GM23338 (cell line): Measurements from ENCODE around the gene GRID2. TPM values are rescaled to one million over a fixed set of nuclear protein-coding genes. Genes with fewer than 3 reads are reported as not detected.

ENCODE experiments used
- ATAC-seq: fragments of 200-7000 bp; cut with Tn5 transposase; 3 replicates; pipeline ENCODE4 v1.9.1; 2020
- DNase-seq: peaks from one replicate; pipeline ENCODE4 v3.0.0-alpha.2; 2015; ENCODE audit warnings: low spot score
- H2AFZ ChIP-seq: fragments of 200-600 bp; sonication (generic); 2 replicates; pipeline ENCODE4 v1.8.0; 2016; ENCODE audit warnings: antibody characterized with exemption, mild to moderate bottlenecking, moderate library complexity
- H3F3A ChIP-seq: fragments of 200-600 bp; sonication (generic); replicated peaks from 2 replicates; pipeline ENCODE4 v1.8.0; 2017; ENCODE audit warnings: antibody characterized with exemption, mixed run types, low read depth
- H3K27ac ChIP-seq: fragments of 200-600 bp; sonication (generic); 2 replicates; pipeline ENCODE4 v1.6.1; 2016; ENCODE audit warnings: low read depth
- H3K27me3 ChIP-seq: fragments of 200-600 bp; sonication (generic); 2 replicates; pipeline ENCODE4 v1.8.0; 2016; ENCODE audit warnings: mild to moderate bottlenecking, mixed run types, moderate library complexity; ENCODE audit not compliant: insufficient read depth
- H3K36me3 ChIP-seq: fragments of 200-600 bp; sonication (generic); 2 replicates; pipeline ENCODE4 v1.8.0; 2016; ENCODE audit warnings: mild to moderate bottlenecking; ENCODE audit not compliant: insufficient read depth
- H3K4me1 ChIP-seq: fragments of 200-600 bp; sonication (generic); 2 replicates; pipeline ENCODE4 v1.8.0; 2016; ENCODE audit warnings: mild to moderate bottlenecking, moderate library complexity; ENCODE audit not compliant: insufficient read depth
- H3K4me2 ChIP-seq: fragments of 200-600 bp; sonication (generic); 2 replicates; pipeline ENCODE4 v1.7.1; 2017; ENCODE audit warnings: mixed run types
- H3K4me3 ChIP-seq: fragments of 200-600 bp; sonication (generic); 2 replicates; pipeline ENCODE4 v1.6.1; 2016; ENCODE audit warnings: mixed run types
- H3K79me2 ChIP-seq: fragments of 200-600 bp; sonication (generic); replicated peaks from 2 replicates; pipeline ENCODE4 v1.8.0; 2017; ENCODE audit warnings: mild to moderate bottlenecking; ENCODE audit not compliant: insufficient read depth
- H3K9me2 ChIP-seq: fragments of 200-600 bp; sonication (generic); 2 replicates; pipeline ENCODE4 v1.8.0; 2017; ENCODE audit not compliant: insufficient read depth
- H4K20me1 ChIP-seq: fragments of 200-600 bp; sonication (generic); replicated peaks from 2 replicates; pipeline ENCODE4 v1.8.0; 2017; ENCODE audit warnings: mild to moderate bottlenecking; ENCODE audit not compliant: insufficient read depth
- H3K27ac Mint-ChIP-seq: 2 replicates; pipeline ENCODE4 v1.8.0; 2020; ENCODE audit warnings: inconsistent platforms, mild to moderate bottlenecking, moderate library complexity, mixed read lengths
- H3K27me3 Mint-ChIP-seq: 3 replicates; pipeline ENCODE4 v1.8.0; 2022; ENCODE audit warnings: low read depth, mild to moderate bottlenecking, moderate library complexity, mixed read lengths, inconsistent platforms; ENCODE audit not compliant: insufficient read depth, poor library complexity
- H3K36me3 Mint-ChIP-seq: 3 replicates; pipeline ENCODE4 v1.8.0; 2021; ENCODE audit warnings: low read depth, mild to moderate bottlenecking, inconsistent platforms, moderate library complexity, mixed read lengths
- H3K4me1 Mint-ChIP-seq: 3 replicates; pipeline ENCODE4 v1.8.0; 2020; ENCODE audit warnings: mild to moderate bottlenecking, inconsistent platforms, mixed read lengths
- H3K4me3 Mint-ChIP-seq: 3 replicates; pipeline ENCODE4 v1.8.0; 2021; ENCODE audit warnings: moderate library complexity, mild to moderate bottlenecking, inconsistent platforms, mixed read lengths
- H3K9me3 Mint-ChIP-seq: 3 replicates; pipeline ENCODE4 v1.8.0; 2020; ENCODE audit warnings: moderate library complexity, mild to moderate bottlenecking, inconsistent platforms, mixed read lengths
- CREB1 ChIP-seq: fragments of 250-450 bp; sonication (Bioruptor Pico); IDR thresholded peaks from 2 replicates; pipeline ENCODE4 v1.5.0; 2020; ENCODE audit warnings: low read depth, mild to moderate bottlenecking, moderate library complexity
- ETS1 ChIP-seq: IDR thresholded peaks from 2 replicates; pipeline ENCODE4 v1.6.1; 2016; ENCODE audit warnings: antibody characterized with exemption
- EZH2phosphoT487 ChIP-seq: fragments of 200-600 bp; sonication (generic); IDR thresholded peaks from one replicate; pipeline ENCODE4 v1.8.1; 2018; ENCODE audit warnings: antibody characterized with exemption; ENCODE audit not compliant: unreplicated experiment
- JUNB ChIP-seq: IDR thresholded peaks from one replicate; pipeline ENCODE4 v1.6.1; 2016; ENCODE audit warnings: antibody characterized with exemption; ENCODE audit not compliant: unreplicated experiment
- POLR2AphosphoS5 ChIP-seq: IDR thresholded peaks from 2 replicates; pipeline ENCODE4 v1.6.1; 2016; ENCODE audit warnings: antibody characterized with exemption, low read depth
- REST ChIP-seq: IDR thresholded peaks from one replicate; pipeline ENCODE4 v1.6.1; 2018; ENCODE audit warnings: antibody characterized with exemption; ENCODE audit not compliant: unreplicated experiment
- ZNF114 ChIP-seq: fragments of 250-450 bp; sonication (Bioruptor Pico); IDR thresholded peaks from 2 replicates; pipeline ENCODE4 v1.5.0; 2020; ENCODE audit warnings: mild to moderate bottlenecking, moderate library complexity
- ZNF331 ChIP-seq: fragments of 250-450 bp; sonication (Bioruptor Pico); IDR thresholded peaks from 2 replicates; pipeline ENCODE4 v1.5.0; 2020; ENCODE audit warnings: low read depth, mild to moderate bottlenecking, moderate library complexity
- polyA plus RNA-seq: library from polyadenylated mRNA; unstranded; fragments of >200 nt; fragmentation: Nextera tagmentation; extraction: Ambion mirVana; gene quantifications from 2 replicates; pipeline ENCODE4 v1.2.1, GENCODE V29; 2016
- total RNA-seq: library from RNA; depleted of rRNA; stranded (reverse); fragments of >200 nt; shearing (Covaris generic); gene quantifications from 2 replicates; pipeline ENCODE4 v1.2.3, GENCODE V29; 2014
- TF ChIP-seq, protein P1 (sequence below), 2 experiments: fragments of 200-600 bp in 1 of 2; sonication (generic) in 1 of 2; conservative IDR thresholded peaks; 2 replicates each; pipeline versions ENCODE4 v1.5.1 to v1.6.1; 2016 to 2017; ENCODE audit warnings: antibody characterized with exemption in 2 of 2, low read depth in 2 of 2, mild to moderate bottlenecking in 2 of 2, moderate library complexity in 1 of 2

Gene GRID2
- total and polyA plus RNA-seq, 2 experiments from 2014 or later = 19.9 to 65.4 TPM

DNA sequence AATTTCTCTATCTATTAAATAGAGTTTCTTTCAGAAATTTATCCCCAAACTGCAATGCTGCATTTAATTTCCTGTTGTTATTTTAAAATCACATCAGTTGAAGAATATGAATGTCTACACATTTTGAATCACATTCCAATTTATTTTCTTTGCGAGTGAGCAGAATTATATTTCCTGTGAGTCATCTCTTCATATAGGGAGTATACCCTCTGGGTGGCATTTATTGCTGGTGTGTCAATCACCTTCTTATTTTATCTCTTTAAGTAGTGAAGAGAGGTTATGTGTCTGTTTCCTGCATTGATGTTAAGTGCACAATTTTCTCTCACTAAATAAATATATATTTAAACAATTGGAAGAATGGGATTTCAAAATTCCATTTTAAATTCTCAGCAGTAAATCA lies 1013.8 kb downstream of the GRID2 start (continued):
- TF ChIP-seq, protein P1, sequence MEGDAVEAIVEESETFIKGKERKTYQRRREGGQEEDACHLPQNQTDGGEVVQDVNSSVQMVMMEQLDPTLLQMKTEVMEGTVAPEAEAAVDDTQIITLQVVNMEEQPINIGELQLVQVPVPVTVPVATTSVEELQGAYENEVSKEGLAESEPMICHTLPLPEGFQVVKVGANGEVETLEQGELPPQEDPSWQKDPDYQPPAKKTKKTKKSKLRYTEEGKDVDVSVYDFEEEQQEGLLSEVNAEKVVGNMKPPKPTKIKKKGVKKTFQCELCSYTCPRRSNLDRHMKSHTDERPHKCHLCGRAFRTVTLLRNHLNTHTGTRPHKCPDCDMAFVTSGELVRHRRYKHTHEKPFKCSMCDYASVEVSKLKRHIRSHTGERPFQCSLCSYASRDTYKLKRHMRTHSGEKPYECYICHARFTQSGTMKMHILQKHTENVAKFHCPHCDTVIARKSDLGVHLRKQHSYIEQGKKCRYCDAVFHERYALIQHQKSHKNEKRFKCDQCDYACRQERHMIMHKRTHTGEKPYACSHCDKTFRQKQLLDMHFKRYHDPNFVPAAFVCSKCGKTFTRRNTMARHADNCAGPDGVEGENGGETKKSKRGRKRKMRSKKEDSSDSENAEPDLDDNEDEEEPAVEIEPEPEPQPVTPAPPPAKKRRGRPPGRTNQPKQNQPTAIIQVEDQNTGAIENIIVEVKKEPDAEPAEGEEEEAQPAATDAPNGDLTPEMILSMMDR (conservative IDR thresholded peaks at IDR 0.05; ENCODE audit: low read depth in 2 of 2) = no peak
- TF ChIP-seq ZNF331 = no peak

- no peak overlapping the region for H3K4me3 Mint-ChIP-seq
- peaks cover 24% of the 10 kb centered on the region; the same call in 2 of the 3 replicates for H3K36me3 Mint-ChIP-seq
- no peaks in the 10 kb centered on the region for H3K36me3 ChIP-seq
- ATAC-seq (no peak), DNase-seq (no peak)
- no peaks in the 10 kb centered on the region for H3K4me1 ChIP-seq
- H3F3A ChIP-seq = no peaks in the 10 kb centered on the region
- no peaks in the 10 kb centered on the region for H4K20me1 ChIP-seq
- no peak overlapping the region for H2AFZ ChIP-seq
- no peak overlapping the region for H3K27ac Mint-ChIP-seq
- H3K27ac ChIP-seq = no peak overlapping the region
- peaks cover 12% of the 10 kb centered on the region for H3K4me1 Mint-ChIP-seq
- no peak overlapping the region for H3K4me3 ChIP-seq
- no peaks in the 10 kb centered on the region for H3K79me2 ChIP-seq
- no peaks in the 10 kb centered on the region for H3K27me3 ChIP-seq
- H3K9me3 Mint-ChIP-seq = peaks cover 16% of the 10 kb centered on the region; the same call in 2 of the 3 replicates
- TF ChIP-seq ETS1 (no peak), ZNF331 (no peak), REST (no peak), CREB1 (CRISPR knock-in tag) (no peak), ZNF114 (CRISPR knock-in tag) (no peak), JUNB (no peak)
- H3K27me3 Mint-ChIP-seq = no peaks in the 10 kb centered on the region
- no peaks in the 10 kb centered on the region for H3K9me2 ChIP-seq
- H3K4me2 ChIP-seq = no peak overlapping the region
These were observed 1015.3 kb downstream of the GRID2 start for GRCh38 chr4:93319041-93319440.

DNA sequence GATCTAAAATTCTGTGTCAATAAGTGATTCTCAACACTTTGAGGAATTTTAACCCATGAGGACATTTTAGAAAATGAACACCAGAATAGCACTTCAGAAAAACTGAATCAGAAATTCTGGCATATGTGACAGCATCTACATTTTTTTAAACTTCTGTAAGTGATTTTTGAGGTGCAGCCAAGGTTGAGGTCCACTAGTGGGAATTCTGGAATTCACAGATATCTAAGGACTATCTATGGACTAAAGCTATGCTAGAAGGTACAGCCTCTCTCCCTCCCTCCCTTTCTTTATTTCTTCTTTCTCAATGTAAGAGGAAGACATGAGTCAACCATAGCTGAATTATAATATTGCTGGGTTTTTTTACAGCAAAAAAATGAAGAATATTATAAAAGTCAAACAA lies 1016.6 kb downstream of the GRID2 start:
- no peak overlapping the region for H3K4me3 Mint-ChIP-seq
- Histone ChIP-seq H3K4me1 (no peaks in the 10 kb centered on the region), H3K36me3 (no peaks in the 10 kb centered on the region), H3K27me3 (no peaks in the 10 kb centered on the region), H3K4me2 (no peak overlapping the region), H3K79me2 (no peaks in the 10 kb centered on the region), H4K20me1 (no peaks in the 10 kb centered on the region), H3F3A (no peaks in the 10 kb centered on the region), H3K9me2 (no peaks in the 10 kb centered on the region), H2AFZ (no peak overlapping the region), H3K27ac (no peak overlapping the region), H3K4me3 (no peak overlapping the region)
- H3K4me1 Mint-ChIP-seq = peaks cover 12% of the 10 kb centered on the region
- DNase-seq = no peak
- H3K27me3 Mint-ChIP-seq = no peaks in the 10 kb centered on the region
- H3K36me3 Mint-ChIP-seq = peaks cover 24% of the 10 kb centered on the region; the same call in 2 of the 3 replicates
- no peak overlapping the region for H3K27ac Mint-ChIP-seq
- no peak for ATAC-seq
- peaks cover 16% of the 10 kb centered on the region; the same call in 2 of the 3 replicates for H3K9me3 Mint-ChIP-seq
- TF ChIP-seq JUNB (no peak), EZH2phosphoT487 (no peak), POLR2AphosphoS5 (no peak)
